MCF 10A (cell line): ENCODE measurements around the gene ZPLD1. TPM values are rescaled to one million over a fixed set of nuclear protein-coding genes. Genes with fewer than 3 reads are reported as not detected.

ENCODE experiments used
- BruUV-seq: library from RNA; stranded (reverse); fragments of 400-500 nt; replicated peaks from 2 replicates; lab custom pipeline; 2021; lab: Mats Ljungman, UMichigan
- CTCF ChIA-PET: fragments of 300-600 bp; sonication (Branson Sonifier 250); formaldehyde crosslinking; extraction: SDS; loops from one replicate; lab custom pipeline; 2021; ENCODE audit warnings: antibody characterized with exemption, inconsistent platforms; lab: Yijun Ruan, JAX
- POLR2A ChIA-PET: fragments of 300-600, 350-650 bp; sonication (Branson Sonifier 250); formaldehyde crosslinking; extraction: SDS; loops from one replicate; lab custom pipeline; 2020; ENCODE audit warnings: antibody characterized with exemption, inconsistent platforms; lab: Yijun Ruan, JAX
- DNase-seq: peaks from one replicate; pipeline ENCODE4 v3.0.0-alpha.2; 2018; ENCODE audit not compliant: unreplicated experiment
- H3K27ac Mint-ChIP-seq: one replicate; pipeline ENCODE4 v1.8.0; 2022; ENCODE audit warnings: mild to moderate bottlenecking, low read depth, mixed read lengths; ENCODE audit not compliant: unreplicated experiment
- H3K27me3 Mint-ChIP-seq: one replicate; pipeline ENCODE4 v1.8.0; 2022; ENCODE audit warnings: mixed read lengths; ENCODE audit not compliant: insufficient read depth, unreplicated experiment
- H3K36me3 Mint-ChIP-seq: one replicate; pipeline ENCODE4 v1.8.0; 2022; ENCODE audit warnings: mild to moderate bottlenecking, moderate library complexity, mixed read lengths; ENCODE audit not compliant: insufficient read depth, unreplicated experiment
- H3K4me1 Mint-ChIP-seq: one replicate; pipeline ENCODE4 v1.8.0; 2022; ENCODE audit warnings: mixed read lengths; ENCODE audit not compliant: insufficient read depth, unreplicated experiment
- H3K4me3 Mint-ChIP-seq: one replicate; pipeline ENCODE4 v1.8.0; 2022; ENCODE audit warnings: mild to moderate bottlenecking, moderate library complexity, mixed read lengths; ENCODE audit not compliant: unreplicated experiment
- H3K9me3 Mint-ChIP-seq: one replicate; pipeline ENCODE4 v1.8.0; 2022; ENCODE audit warnings: mixed read lengths; ENCODE audit not compliant: unreplicated experiment
- CTCF ChIP-seq: fragments of 200-600 bp; IDR thresholded peaks from one replicate; pipeline ENCODE4 v1.8.0; 2022; ENCODE audit warnings: antibody characterized with exemption, mild to moderate bottlenecking; ENCODE audit not compliant: unreplicated experiment
- intact Hi-C: fragments of 100-400 bp; cut with micrococcal nuclease; formaldehyde crosslinking; loops from 2 replicates; pipeline ENCODE4 v1.14.1; 2022
- total RNA-seq: library from RNA; stranded (reverse); gene quantifications from 2 replicates; pipeline ENCODE4 v1.2.3, GENCODE V29; 2022

ZPLD1 gene
- total RNA-seq, 1 experiment from 2014 or later, result 0.12 TPM

GRCh38 chr3:102449341-102449740 lies 14.5 kb downstream of the ZPLD1 start:
- intact Hi-C loops, result no loop called here
- ChIA-PET POLR2A (no interaction called here), CTCF (interaction anchor here (1.3 kb wide), 1 partner anchor 28 kb away, joined by 3 read pairs; no protein-coding TSS in a partner anchor)
- Mint-ChIP-seq H3K27ac (no peak overlapping the region), H3K9me3 (no peaks in the 10 kb centered on the region), H3K4me3 (no peak overlapping the region), H3K4me1 (peaks cover 16% of the 10 kb centered on the region), H3K36me3 (no peaks in the 10 kb centered on the region), H3K27me3 (no peaks in the 10 kb centered on the region)
- peak; percentile 13 for DNase-seq
- no TSS peak for BruUV-seq
- no peak for TF ChIP-seq CTCF

- no TSS peak for BruUV-seq
- no peak for TF ChIP-seq CTCF
- H3K27me3 Mint-ChIP-seq, result no peaks in the 10 kb centered on the region
- peaks cover 16% of the 10 kb centered on the region for H3K4me1 Mint-ChIP-seq
- no peak overlapping the region for H3K4me3 Mint-ChIP-seq
- ChIA-PET CTCF (no interaction called here), POLR2A (no interaction called here)
- intact Hi-C loops, result no loop called here
- no peak for DNase-seq
- no peaks in the 10 kb centered on the region for H3K36me3 Mint-ChIP-seq
- H3K27ac Mint-ChIP-seq, result no peak overlapping the region
- no peaks in the 10 kb centered on the region for H3K9me3 Mint-ChIP-seq
Measured at GRCh38 chr3:102449930-102450329, 15.1 kb downstream of the ZPLD1 start.

- CTCF ChIA-PET, result no interaction called here
- H3K27ac Mint-ChIP-seq, result no peak overlapping the region
- H3K27me3 Mint-ChIP-seq, result no peaks in the 10 kb centered on the region
- POLR2A ChIA-PET, result no interaction called here
- DNase-seq, result peak; percentile 18
- BruUV-seq, result no TSS peak
- H3K9me3 Mint-ChIP-seq, result no peaks in the 10 kb centered on the region
- peaks cover 16% of the 10 kb centered on the region for H3K4me1 Mint-ChIP-seq
- no peaks in the 10 kb centered on the region for H3K36me3 Mint-ChIP-seq
- no peak overlapping the region for H3K4me3 Mint-ChIP-seq
- intact Hi-C loops, result no loop called here
- no peak for TF ChIP-seq CTCF
Measured at GRCh38 chr3:102450976-102451375, 16.2 kb downstream of the ZPLD1 start.

GRCh38 chr3:102451543-102451942 lies 16.7 kb downstream of the ZPLD1 start:
- H3K27ac Mint-ChIP-seq, result no peak overlapping the region
- no peak overlapping the region for H3K4me3 Mint-ChIP-seq
- ChIA-PET POLR2A (no interaction called here), CTCF (no interaction called here)
- no TSS peak for BruUV-seq
- no peak for TF ChIP-seq CTCF
- H3K9me3 Mint-ChIP-seq, result no peaks in the 10 kb centered on the region
- H3K27me3 Mint-ChIP-seq, result no peaks in the 10 kb centered on the region
- H3K4me1 Mint-ChIP-seq, result peaks cover 16% of the 10 kb centered on the region
- intact Hi-C loops, result no loop called here
- DNase-seq, result no peak
- no peaks in the 10 kb centered on the region for H3K36me3 Mint-ChIP-seq
